ENCODE measurements around the gene GFRA3.

DNA sequence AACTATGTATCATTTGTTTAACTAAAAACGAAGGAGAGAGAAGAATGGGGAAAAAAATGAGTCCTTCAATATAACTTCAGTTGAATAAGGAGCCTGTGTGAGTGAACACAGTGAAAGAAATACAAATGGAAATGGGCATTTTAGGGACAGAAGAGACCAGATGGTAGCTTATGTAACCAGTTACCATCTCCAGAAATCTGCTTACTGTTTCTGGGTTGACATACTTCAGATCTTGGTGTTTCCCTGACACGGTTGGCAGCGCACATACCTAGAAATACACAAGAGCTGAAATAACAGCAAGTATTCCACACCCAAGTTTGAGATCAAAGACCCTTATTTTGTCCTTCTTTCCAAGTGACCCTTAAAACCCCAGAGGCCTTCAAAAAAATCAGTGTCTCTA lies 14.9 kb upstream of the GFRA3 start:
- TF ChIP-seq CTCF (IDR thresholded peaks at IDR 0.05) (no peak), POLR2A (IDR thresholded peaks at IDR 0.05; ENCODE audit: low read length) (no peak)
